ENCODE results near the gene CLRN1.

GRCh38 chr3:150922611-150923010 lies 49.9 kb downstream of the CLRN1 start:
- no peak for TF ChIP-seq NANOG (IDR thresholded peaks at IDR 0.05; ENCODE audit: borderline replicate concordance)
- TF ChIP-seq EZH2 (IDR thresholded peaks at IDR 0.05; ENCODE audit: low read depth, unreplicated experiment) = no peak
- TF ChIP-seq CTCF (conservative IDR thresholded peaks at IDR 0.05; ENCODE audit: low read depth in 2 of 2) = no peak
- no peak for TF ChIP-seq POLR2AphosphoS5 (IDR thresholded peaks at IDR 0.05; ENCODE audit: low read depth)
- TF ChIP-seq REST (IDR thresholded peaks at IDR 0.05; ENCODE audit: unreplicated experiment) = no peak
- no peak for TF ChIP-seq STAT1 (IDR thresholded peaks at IDR 0.05; ENCODE audit: unreplicated experiment)
- TF ChIP-seq ZNF114 (CRISPR knock-in tag; IDR thresholded peaks at IDR 0.05) = no peak
- TF ChIP-seq EZH2phosphoT487 (IDR thresholded peaks at IDR 0.05; ENCODE audit: unreplicated experiment) = no peak
